Tibial nerve (tissue), 4 donors: ENCODE results near the gene CKS1B. TPM values are rescaled to one million over a fixed set of nuclear protein-coding genes. Genes with fewer than 3 reads are reported as not detected.
A peak's percentile ranks its signal among the peaks of the same experiment; 100 is the strongest.

Experiments
- DNase-seq, 2 donors: peaks; one replicate each; pipeline ENCODE4 v3.0.0-alpha.2; 2019; ENCODE audit warnings: low spot score in 2 of 2
- H3K27ac ChIP-seq, 4 donors: fragments of 200-600 bp; sonication (generic) in 3 of 4; one replicate each; pipeline ENCODE4 v1.5.1; 2017 to 2019; ENCODE audit warnings: mild to moderate bottlenecking in 1 of 4
- H3K27me3 ChIP-seq, 2 donors: fragments of 200-600 bp; sonication (generic) in 1 of 2; one replicate each; pipeline versions ENCODE4 v1.5.1 to v1.6.0; 2017 to 2019
- H3K36me3 ChIP-seq, 3 donors: fragments of 200-600 bp; sonication (generic); one replicate each; pipeline ENCODE4 v1.5.1; 2018 to 2019
- H3K4me1 ChIP-seq, 4 donors: fragments of 200-600 bp; sonication (generic) in 3 of 4; one replicate each; pipeline ENCODE4 v1.5.1; 2017 to 2019
- H3K4me3 ChIP-seq, 4 donors: fragments of 200-600 bp; sonication (generic) in 3 of 4; one replicate each; pipeline ENCODE4 v1.5.1; 2017 to 2019; ENCODE audit warnings: mild to moderate bottlenecking in 1 of 4, moderate library complexity in 1 of 4
- H3K9me3 ChIP-seq, 4 donors: fragments of 200-600 bp; sonication (generic) in 3 of 4; one replicate each; pipeline ENCODE4 v1.5.1; 2017 to 2019
- CTCF ChIP-seq, 5 experiments: fragments of 200-600 bp in 3 of 5; fragments of 450-650 bp in 2 of 5; sonication (generic) in 3 of 5; IDR thresholded peaks; one replicate each; pipeline ENCODE4 v1.5.1; 2016 to 2019; ENCODE audit warnings: antibody characterized with exemption in 5 of 5, mild to moderate bottlenecking in 3 of 5, moderate library complexity in 2 of 5
- EP300 ChIP-seq, 2 donors: sonication (generic); formaldehyde crosslinking; IDR thresholded peaks; one replicate each; pipeline ENCODE4 v1.6.1; 2017; ENCODE audit warnings: antibody characterized with exemption in 2 of 2, mild to moderate bottlenecking in 1 of 2
- POLR2A ChIP-seq, 2 donors: fragments of 450-650 bp; IDR thresholded peaks; one replicate each; pipeline ENCODE4 v1.6.1; 2017; ENCODE audit warnings: antibody characterized with exemption in 2 of 2, mild to moderate bottlenecking in 2 of 2, moderate library complexity in 2 of 2
- WGBS, 2 donors: methylation state at CpG; one replicate each; pipeline ENCODE4 v1.1.5; 2018; 5-methylcytosine and 5-hydroxymethylcytosine counted together
- total RNA-seq, 4 donors: library from RNA; depleted of rRNA; stranded (reverse); fragments of >200 nt; gene quantifications; one replicate each; pipeline ENCODE4 v1.1.0, GENCODE V29; 2016

CKS1B gene
- total RNA-seq, 4 donors from 2014 or later = 35.2 to 40.5 (median 37.3) TPM

- H3K9me3 ChIP-seq = no peaks in the 10 kb centered on the region
- H3K4me1 ChIP-seq = peaks cover 0 to 51% (median 32%) of the 10 kb centered on the region in 4 donors
- peak overlapping the region; percentile 88 to 99 (median 98) for H3K27ac ChIP-seq
- peak overlapping the region; percentile 58 to 94 (median 78) for H3K4me3 ChIP-seq
- no peaks in the 10 kb centered on the region for H3K27me3 ChIP-seq
- H3K36me3 ChIP-seq = no peaks in the 10 kb centered on the region
- peak; percentile 68 to 83 for DNase-seq
- peak; percentile 19 to 85 for TF ChIP-seq EP300 (IDR thresholded peaks at IDR 0.05)
- peak in 2 of 5 experiments; percentile 66 to 80 for TF ChIP-seq CTCF (IDR thresholded peaks at IDR 0.05)
- TF ChIP-seq POLR2A (IDR thresholded peaks at IDR 0.05) = peak; percentile 65 to 86
- WGBS, 2 donors = 0 to 1% methylated on average over 19 to 35 of the region's 43 CpGs
Observed at GRCh38 chr1:155000726-155001424, 26.4 kb downstream of the CKS1B start.

GRCh38 chr1:155001425-155001674 is 26.9 kb downstream of the CKS1B start:
- no peak for DNase-seq
- peak overlapping the region; percentile 88 to 99 (median 98) for H3K27ac ChIP-seq
- H3K27me3 ChIP-seq = no peaks in the 10 kb centered on the region
- TF ChIP-seq EP300 (IDR thresholded peaks at IDR 0.05) (no peak), CTCF (IDR thresholded peaks at IDR 0.05) (no peak), POLR2A (IDR thresholded peaks at IDR 0.05) (no peak)
- peaks cover 0 to 55% (median 37%) of the 10 kb centered on the region in 4 donors for H3K4me1 ChIP-seq
- H3K9me3 ChIP-seq = no peaks in the 10 kb centered on the region
- peak overlapping the region; percentile 58 to 94 (median 78) for H3K4me3 ChIP-seq
- WGBS, 2 donors = 0 to 3% methylated on average over 11 of the region's 11 CpGs
- H3K36me3 ChIP-seq = no peaks in the 10 kb centered on the region

GRCh38 chr1:155001675-155002463 is 27.4 kb downstream of the CKS1B start:
- peak overlapping the region; percentile 88 to 99 (median 98) for H3K27ac ChIP-seq
- peaks cover 0 to 61% (median 42%) of the 10 kb centered on the region in 4 donors for H3K4me1 ChIP-seq
- no peaks in the 10 kb centered on the region for H3K36me3 ChIP-seq
- TF ChIP-seq EP300 (IDR thresholded peaks at IDR 0.05) (peak in 1 of 2 donors; percentile 84), CTCF (IDR thresholded peaks at IDR 0.05) (peak; percentile 37 to 72 (median 49)), POLR2A (IDR thresholded peaks at IDR 0.05) (peak; percentile 83 to 91)
- 1% methylated on average over 28 to 37 of the region's 38 CpGs for WGBS, 2 donors
- H3K4me3 ChIP-seq = peak overlapping the region; percentile 58 to 94 (median 78)
- DNase-seq = peak; percentile 100
- H3K27me3 ChIP-seq = no peaks in the 10 kb centered on the region
- no peaks in the 10 kb centered on the region for H3K9me3 ChIP-seq

GRCh38 chr1:155002464-155003226 is 28.2 kb downstream of the CKS1B start, which contains the start of gene ZBTB7B:
Gene ZBTB7B (plus strand): TSS chr1:155002802. CDS start chr1:155014661, 11,859 bp downstream.
- 0 to 1% methylated on average over 26 to 32 of the region's 35 CpGs for WGBS, 2 donors
- peaks cover 0 to 66% (median 50%) of the 10 kb centered on the region in 4 donors for H3K4me1 ChIP-seq
- H3K9me3 ChIP-seq = no peaks in the 10 kb centered on the region
- DNase-seq = no peak
- H3K27ac ChIP-seq = peak within 1 kb of the TSS; percentile 88 to 99 (median 98)
- no peaks in the 10 kb centered on the region for H3K27me3 ChIP-seq
- TF ChIP-seq CTCF (IDR thresholded peaks at IDR 0.05) (no peak), POLR2A (IDR thresholded peaks at IDR 0.05) (no peak), EP300 (IDR thresholded peaks at IDR 0.05) (no peak)
- no peaks in the 10 kb centered on the region for H3K36me3 ChIP-seq
- H3K4me3 ChIP-seq = peak within 1 kb of the TSS; percentile 58 to 94 (median 78)
